HG03521 (cell line): Measurements from ENCODE around the gene MSMP.

Experiments
- ATAC-seq: cut with Tn5 transposase; IDR thresholded peaks from one replicate; pipeline ENCODE4 v1.9.1; 2021; ENCODE audit warnings: mild to moderate bottlenecking, moderate library complexity; ENCODE audit not compliant: unreplicated experiment

Gene MSMP

DNA sequence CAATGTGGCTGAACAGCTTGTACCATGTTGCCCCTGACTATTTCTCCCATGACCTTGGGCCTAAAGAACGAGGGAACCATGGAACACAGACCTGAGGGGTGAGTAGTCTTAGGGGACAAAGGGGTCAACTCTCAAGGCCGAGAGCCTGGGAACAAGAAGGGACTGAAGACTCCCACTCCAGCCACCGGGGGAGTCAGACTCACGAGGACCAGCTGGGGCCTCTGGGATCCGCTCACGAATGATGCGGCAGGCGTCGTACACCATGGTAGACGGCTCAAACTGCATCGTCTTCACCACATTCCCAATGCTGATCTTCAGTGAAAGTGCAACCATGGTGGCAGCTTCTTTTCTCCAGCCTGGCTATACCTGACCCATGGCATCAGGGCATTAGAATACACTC lies 28.7 kb downstream of the MSMP start:
- no peak for ATAC-seq

GRCh38 chr9:35723908-35724307 lies 30.2 kb downstream of the MSMP start:
- ATAC-seq, result no peak

DNA sequence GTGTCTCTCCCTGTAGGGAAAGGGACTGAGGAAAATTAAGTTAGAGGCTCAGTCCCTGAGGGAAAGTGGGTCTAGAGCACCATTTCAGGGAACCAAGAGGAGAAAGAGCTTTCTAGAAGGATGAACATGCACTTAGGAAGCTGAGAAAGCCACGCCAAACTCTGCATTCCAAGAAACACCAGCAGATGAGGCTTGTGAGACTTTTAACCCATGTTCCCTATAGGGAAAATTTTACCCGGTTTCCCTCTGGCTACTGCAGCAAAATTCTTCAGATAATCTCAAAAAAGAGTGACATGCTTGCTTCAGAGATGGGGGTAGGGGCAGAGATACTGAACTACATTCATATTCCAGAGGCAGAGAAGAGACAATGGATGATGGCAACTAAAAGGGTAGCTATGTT lies 30.6 kb downstream of the MSMP start:
- no peak for ATAC-seq

DNA sequence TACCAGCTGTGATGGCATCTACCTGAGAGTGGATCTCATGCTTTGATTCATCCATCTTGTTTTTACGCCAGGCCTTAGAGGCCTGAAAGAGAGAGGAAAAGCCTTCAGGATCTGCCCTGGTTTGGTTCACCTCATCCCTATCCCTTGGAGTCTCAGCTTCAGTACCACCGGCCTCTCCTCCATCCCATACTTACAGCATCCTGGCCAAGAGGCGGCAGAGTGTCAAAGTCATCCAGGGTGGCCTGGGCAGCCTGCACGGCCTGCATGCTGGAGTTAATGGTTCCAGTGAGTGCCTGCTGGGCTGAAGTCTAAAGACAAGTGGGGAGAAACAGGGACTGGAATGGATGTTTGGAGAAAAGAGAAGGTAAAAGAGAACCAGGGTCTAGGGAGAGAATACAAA lies 34.5 kb downstream of the MSMP start:
- no peak for ATAC-seq

- ATAC-seq, result no peak
Measured at GRCh38 chr9:35718721-35719511, 35.2 kb downstream of the MSMP start.

DNA sequence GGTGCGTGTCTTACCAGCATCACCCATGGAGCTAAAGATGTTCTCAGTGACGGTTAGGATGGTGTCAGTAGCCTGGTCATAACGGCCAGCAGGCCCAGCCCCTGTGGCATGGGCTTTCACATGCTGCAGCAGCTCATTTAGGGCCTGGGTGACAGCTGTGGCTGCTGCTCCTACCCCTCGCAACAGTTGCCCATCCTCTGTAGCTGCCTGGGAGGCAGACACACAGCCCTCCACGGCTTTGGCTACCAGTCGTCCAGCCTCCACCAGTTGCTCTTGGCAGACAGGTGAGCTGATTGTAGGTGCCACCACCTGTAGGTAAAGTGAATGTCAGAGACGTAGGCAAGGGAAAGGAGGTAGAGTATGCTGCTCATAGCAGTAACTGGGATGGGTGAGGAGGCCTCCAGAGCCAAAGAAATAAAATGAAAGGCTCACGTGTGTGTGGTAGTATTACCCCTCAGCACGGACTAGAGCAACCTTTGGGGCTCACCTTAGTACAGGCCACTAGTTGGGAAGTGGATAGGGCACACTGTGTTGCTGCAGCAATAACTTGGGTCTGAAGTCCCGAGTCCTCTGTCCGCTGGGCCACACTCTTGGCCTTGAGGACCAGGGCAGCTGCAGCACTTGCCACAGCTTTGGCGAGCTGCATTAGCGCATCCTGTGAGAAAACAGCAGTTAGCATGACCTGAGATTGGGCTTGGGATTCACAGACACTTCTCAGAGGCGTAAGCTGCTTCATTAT lies 36.8 kb downstream of the MSMP start:
- no peak for ATAC-seq

GRCh38 chr9:35716230-35716629 lies 37.8 kb downstream of the MSMP start:
- no peak for ATAC-seq

DNA sequence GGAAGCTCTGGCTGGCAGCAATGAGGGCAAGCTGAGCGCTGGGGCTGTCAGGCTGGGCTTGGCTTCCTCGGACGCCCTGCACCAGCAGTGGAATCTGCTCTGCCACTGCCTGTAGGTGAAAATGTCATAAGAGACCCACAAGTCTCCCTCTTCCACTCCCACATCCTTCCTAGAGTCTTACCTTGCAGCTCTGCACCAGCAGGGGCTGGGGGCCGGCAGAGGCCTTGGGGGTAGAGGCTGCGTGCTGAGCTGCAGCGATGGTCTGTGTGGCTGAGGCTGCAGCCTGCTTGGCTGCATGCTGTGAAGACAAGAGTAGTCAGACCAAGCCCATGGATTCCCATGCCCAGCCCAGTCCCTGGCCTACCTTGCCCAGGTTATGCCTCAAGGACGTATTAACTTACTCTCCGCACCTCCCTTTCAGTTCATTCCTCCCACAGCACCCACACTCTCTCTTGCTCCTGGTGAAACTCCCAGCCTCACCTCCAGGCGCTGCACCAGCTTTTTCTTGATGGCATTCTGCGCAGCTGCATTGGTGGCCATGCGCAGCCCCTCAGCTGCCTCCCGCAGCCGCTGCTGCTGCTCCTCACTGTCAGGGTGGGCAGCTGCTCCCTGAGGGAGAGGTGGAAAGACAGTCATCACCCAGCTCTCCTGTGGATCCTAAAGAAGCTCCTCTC lies 39.4 kb downstream of the MSMP start:
- no peak for ATAC-seq

- no peak for ATAC-seq
Measured at GRCh38 chr9:35714123-35714522, 40.0 kb downstream of the MSMP start.

- no peak for ATAC-seq
Measured at GRCh38 chr9:35713578-35713977, 40.5 kb downstream of the MSMP start.

DNA sequence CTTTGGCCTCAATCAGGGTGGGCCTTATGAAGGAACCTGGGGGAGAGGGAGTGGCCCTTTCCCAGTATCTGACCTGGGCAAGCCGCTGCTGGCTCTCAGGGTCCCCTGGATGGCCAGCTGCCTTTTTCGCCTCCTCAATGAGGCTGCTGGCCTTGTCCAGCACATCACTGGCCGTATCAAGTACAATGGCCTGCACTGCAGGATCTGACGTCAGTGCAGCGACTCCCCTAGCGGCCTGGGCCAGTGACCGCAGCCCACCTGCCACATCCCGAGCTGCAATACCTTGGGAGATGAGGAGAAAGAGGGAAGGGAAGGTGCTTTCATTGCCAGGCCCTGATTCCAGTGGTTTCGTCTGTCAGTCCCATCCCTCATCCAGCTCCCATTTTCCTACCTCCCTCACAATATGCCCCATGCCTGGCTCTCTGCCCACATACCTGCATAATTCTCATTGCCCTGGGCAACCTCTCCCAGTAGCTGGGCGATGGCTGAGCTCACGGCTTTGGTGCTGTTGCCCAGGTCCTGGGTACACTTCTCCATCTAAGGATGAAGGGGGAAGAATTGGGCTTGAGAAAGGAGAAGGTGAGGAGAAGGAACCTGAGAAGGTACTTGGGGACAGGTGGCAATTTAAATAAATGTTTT lies 41.2 kb downstream of the MSMP start:
- ATAC-seq, result no peak

DNA sequence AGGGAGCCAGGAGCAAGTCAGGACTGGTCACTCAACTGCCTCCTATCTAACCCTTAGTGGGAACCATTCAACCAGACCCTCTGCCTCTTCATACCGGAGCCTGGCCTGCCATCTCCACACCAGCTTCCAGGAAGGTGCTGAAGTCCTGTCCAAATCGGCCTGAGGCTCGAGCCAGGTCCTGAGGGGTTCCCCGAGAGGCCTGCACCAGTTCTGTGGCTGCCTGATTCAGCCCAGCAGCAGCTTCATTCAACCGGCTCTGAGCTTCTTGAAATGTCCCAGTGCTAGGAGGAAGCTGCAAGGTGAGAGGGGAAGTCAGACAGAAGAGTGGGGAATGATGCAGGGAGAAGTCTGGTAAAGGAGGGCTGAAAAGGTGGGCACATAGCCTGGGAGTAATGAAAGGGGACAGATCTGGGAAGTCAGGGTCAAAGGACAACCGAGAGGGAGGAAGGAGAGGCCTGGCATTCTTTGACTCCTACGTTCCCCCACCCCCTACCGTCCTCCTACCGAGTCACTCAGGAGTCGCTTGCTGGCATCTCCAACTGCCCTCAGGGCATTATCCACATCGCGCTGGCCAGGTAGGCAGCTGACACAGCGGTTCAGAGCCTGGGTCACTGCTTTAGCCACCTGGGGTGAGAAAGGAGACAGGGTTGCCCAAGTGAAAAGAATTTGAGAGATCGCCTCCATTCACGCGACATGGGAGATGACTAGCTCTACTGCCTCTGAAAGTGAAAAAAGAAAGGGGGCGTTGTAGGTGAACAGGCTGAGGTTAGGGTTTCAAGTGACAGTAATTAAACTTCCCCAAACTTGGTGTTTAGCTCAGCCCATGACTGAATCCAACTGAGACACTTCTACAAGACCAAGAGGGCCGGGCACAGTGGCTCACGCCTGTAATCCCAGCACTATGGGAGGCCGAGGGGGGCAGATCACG lies 42.3 kb downstream of the MSMP start:
- no peak for ATAC-seq

DNA sequence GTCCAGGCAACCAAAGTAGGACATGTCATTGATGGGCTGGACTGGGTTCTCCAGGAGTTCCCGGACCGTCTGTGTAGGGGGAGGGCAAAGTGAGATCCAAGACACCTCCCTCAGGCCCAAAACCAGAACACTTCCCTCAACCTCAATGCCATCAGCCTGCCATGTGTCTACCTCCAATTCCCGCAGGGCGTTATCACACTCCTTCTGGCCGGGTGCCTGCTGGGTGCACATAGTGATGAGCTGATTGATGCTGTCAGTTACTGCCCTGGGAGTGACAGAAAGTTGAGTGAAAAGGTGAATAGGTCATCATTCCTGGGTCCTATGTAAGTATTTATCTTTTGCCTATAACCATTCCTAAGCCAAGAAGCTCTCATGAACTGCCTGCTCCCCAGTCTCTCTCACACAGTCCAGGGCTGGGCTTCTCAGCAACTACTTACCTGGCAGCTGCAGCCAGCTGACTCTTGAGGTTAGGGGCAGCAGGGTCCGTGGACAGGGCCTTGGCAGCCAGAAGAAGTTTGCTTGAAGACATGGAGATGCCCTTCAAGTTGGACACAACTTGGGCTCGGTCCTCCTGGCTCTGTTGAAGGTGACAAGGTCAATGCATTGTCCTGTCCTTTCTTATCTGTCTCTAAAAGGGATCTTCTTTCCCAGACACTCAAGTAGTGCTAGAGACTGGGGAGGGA lies 43.1 kb downstream of the MSMP start:
- ATAC-seq, result no peak

DNA sequence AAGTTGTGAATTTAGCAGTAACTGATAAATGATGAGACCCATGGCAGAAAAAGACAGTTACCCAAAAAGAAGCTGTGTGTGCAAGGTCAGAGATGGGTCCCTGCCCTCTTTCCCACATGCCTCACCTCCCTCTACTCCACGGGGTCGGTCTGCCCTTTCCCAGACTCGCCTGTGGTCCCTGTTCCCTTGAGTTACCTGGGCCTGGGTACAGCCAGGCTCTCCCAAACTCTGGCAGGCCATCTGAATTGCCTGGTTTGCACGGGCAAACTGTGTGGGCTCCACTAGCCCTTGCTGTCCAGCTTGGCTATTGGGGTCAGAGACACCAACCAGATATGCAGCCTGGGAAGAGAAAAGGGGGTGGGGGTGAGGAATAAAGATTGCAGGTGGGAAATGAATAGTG lies 45.9 kb downstream of the MSMP start:
- no peak for ATAC-seq

- ATAC-seq, result no peak
Measured at GRCh38 chr9:35706951-35707350, 47.1 kb downstream of the MSMP start.

GRCh38 chr9:35705836-35706430 lies 48.1 kb downstream of the MSMP start:
- ATAC-seq, result no peak

DNA sequence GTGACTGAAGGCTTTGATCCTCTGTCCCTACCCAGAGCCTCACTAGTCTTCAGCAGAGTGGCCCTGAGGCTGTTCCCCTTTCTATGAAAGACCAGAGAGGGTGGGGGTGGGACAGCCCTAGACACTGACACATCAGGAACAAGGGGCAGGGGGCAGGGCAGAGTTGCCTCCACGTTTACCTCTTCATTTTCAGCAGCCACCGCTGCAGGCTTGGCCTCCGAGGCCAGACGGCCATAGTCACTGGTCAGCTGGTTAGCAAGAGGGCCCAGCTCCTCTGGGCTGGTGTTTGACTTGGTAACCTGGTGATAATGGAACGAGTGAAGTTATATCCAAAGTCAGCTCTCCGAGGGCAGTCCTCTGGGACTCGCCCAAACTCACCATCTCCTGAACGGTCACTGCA lies 48.7 kb downstream of the MSMP start:
- ATAC-seq, result no peak

DNA sequence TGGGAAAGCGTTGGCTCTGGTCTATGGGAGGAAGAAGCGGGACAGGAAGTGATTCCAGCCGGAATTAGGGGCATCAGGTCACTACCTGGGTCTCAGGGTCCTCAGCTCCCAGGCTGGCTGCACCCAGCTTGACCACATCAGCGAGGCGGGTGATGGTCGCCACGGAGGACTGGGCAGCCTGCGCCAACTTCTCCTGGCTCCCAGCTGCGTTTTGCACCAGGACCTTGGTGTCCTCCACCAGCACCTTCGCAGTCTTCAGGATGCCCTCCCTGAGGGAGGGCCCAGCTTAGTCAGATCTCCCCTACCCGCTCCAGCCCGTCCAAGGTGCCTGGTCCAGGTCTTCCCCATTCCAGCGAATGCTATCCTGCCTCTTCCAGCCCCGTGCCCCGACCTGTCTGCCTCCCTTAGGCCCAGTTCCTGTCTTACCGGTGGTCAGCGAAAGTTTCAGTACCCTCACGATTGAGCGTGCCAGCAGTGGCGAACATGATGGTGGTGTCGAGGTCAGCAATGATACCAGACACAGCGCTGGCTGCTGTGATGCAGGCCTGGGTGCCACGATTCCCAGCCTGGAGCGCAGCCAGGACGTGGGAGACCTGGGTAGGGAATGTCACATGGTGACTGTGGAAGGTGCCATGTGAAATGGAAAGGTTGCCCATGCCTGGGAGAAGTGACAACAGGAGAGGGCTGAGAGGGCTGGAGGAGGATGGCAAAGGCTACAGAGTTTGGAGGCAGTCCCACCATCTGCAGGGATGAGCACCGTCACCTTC lies 50.0 kb downstream of the MSMP start:
- ATAC-seq, result no peak
